DND-41 (cell line): ENCODE measurements around the gene TBCD.

Experiments used
- EZH2 ChIP-seq: IDR thresholded peaks from 3 replicates; pipeline ENCODE4 v1.6.1; 2012; ENCODE audit warnings: borderline replicate concordance, low read depth, mild to moderate bottlenecking, moderate library complexity, low read length, inconsistent platforms; ENCODE audit not compliant: severe bottlenecking
- TF ChIP-seq, protein P1 (sequence below): IDR thresholded peaks from 2 replicates; pipeline ENCODE4 v1.5.1; 2012; ENCODE audit warnings: borderline replicate concordance, low read length, moderate library complexity, mild to moderate bottlenecking; ENCODE audit not compliant: poor library complexity, severe bottlenecking; ENCODE audit errors: extremely low read depth

DNA sequence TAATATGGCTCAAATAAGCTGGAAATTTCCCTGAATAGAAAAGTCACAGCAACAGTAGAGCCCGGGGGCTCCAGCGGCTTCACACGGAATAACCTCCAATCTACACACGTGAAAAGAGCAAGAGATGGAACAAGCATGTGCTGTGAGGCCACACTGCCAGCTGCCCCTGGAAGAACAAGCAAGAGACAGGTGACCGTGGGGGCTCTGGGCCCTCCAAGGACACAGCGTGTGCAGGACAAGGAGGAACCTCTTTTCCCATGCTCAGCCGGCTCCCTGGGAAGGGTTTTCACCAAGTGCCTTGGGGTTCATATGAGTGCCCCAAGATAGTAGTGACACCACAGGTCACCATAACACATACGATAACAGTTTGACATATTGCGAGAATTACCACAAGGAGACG, 198.1 kb downstream of the TBCD start:
- TF ChIP-seq, protein P1, sequence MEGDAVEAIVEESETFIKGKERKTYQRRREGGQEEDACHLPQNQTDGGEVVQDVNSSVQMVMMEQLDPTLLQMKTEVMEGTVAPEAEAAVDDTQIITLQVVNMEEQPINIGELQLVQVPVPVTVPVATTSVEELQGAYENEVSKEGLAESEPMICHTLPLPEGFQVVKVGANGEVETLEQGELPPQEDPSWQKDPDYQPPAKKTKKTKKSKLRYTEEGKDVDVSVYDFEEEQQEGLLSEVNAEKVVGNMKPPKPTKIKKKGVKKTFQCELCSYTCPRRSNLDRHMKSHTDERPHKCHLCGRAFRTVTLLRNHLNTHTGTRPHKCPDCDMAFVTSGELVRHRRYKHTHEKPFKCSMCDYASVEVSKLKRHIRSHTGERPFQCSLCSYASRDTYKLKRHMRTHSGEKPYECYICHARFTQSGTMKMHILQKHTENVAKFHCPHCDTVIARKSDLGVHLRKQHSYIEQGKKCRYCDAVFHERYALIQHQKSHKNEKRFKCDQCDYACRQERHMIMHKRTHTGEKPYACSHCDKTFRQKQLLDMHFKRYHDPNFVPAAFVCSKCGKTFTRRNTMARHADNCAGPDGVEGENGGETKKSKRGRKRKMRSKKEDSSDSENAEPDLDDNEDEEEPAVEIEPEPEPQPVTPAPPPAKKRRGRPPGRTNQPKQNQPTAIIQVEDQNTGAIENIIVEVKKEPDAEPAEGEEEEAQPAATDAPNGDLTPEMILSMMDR: no peak
- no peak for TF ChIP-seq EZH2
